Stimulated activated naive CD8-positive, alpha-beta T cell treated with anti-CD3 and anti-CD28 coated beads, Interleukin-15, amount 100 ng/mL, for 72 hours (primary cell): Measurements from ENCODE around the gene EEF1AKMT1.
A peak's percentile ranks its signal among the peaks of the same experiment; 100 is the strongest.

Experiments
- ATAC-seq: fragments of 150-1000 bp; cut with Tn5 transposase; 2 replicates; pipeline ENCODE4 v1.10.0; 2021; ENCODE audit warnings: mild to moderate bottlenecking, moderate library complexity
- DNase-seq, 2 donors: peaks; one replicate each; pipeline ENCODE4 v3.0.0; 2021 to 2022
- H3K27ac Mint-ChIP-seq, 2 donors: one replicate each; pipeline ENCODE4 v1.8.0; 2022; ENCODE audit warnings: mild to moderate bottlenecking in 2 of 2, mixed read lengths in 2 of 2, moderate library complexity in 2 of 2
- H3K27me3 Mint-ChIP-seq: one replicate; pipeline ENCODE4 v1.8.0; 2022; ENCODE audit warnings: mixed read lengths
- H3K4me1 Mint-ChIP-seq: one replicate; pipeline ENCODE4 v1.8.0; 2022; ENCODE audit warnings: mild to moderate bottlenecking, mixed read lengths
- H3K4me3 Mint-ChIP-seq, 2 donors: one replicate each; pipeline ENCODE4 v1.8.0; 2022; ENCODE audit warnings: mild to moderate bottlenecking in 2 of 2, mixed read lengths in 2 of 2, moderate library complexity in 1 of 2
- H3K9me3 Mint-ChIP-seq, 2 donors: one replicate each; pipeline ENCODE4 v1.8.0; 2022; ENCODE audit warnings: mixed read lengths in 2 of 2

Gene EEF1AKMT1

DNA sequence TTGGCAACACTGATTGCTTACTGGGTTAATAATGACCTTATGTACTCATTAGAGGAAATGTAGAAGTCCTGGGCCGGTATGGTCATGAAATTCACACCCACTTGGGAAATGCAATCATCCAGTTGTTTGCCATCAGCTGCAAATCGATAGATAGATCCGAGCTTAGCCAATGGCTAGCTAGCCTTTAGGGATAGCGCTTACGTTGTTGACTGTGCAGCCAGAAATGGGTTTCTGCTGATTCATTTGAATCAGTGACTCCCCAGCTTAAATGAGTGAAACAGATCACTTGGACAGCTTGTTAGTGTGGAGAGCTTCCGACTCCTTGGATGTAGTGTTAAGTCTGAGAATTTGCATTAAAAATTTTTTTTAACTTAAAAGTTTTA is 58.4 kb downstream of the EEF1AKMT1 start:
- Mint-ChIP-seq H3K27ac (no peak overlapping the region), H3K9me3 (no peaks in the 10 kb centered on the region), H3K4me3 (no peak overlapping the region), H3K27me3 (peaks cover 42% of the 10 kb centered on the region), H3K4me1 (peaks cover 14% of the 10 kb centered on the region)
- DNase-seq (no peak), ATAC-seq (no peak)

DNA sequence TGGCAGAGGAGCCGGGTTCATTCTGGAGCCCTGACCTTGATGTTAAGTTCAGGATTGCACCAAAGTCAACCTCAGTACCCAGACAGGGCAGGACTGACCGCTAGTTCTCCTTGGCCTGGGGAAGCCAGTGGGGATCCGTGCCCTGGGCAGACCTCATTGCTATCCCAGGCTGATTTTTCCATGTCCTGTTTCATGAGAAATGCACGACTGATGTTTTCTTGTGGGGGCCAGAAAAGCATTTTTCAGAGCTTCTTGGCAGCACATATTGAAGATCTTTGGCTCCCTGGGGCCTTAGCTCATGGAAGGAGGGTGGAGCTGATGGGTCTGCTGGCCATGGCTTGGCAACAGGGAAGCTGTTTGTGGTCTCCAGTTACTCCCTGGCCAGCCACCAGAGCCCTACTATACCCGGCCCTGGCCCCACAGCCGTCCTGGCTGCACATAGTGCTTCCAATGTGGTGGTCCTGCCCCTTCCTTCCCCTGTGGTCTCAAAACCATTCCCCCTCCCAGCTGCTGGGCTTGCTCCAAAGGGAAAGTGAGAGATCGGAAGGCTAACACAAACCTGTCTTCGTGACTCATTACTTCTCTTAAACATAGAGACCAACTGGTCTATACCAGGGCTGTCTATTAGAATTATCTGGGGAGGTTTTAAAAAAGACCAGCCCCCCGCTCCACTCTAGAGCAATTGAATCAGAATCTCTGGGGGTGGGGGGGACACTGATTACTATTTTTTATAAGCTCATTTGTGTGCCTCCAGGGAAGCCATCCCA is 59.0 kb downstream of the EEF1AKMT1 start:
- Mint-ChIP-seq H3K27ac (no peak overlapping the region), H3K4me3 (no peak overlapping the region), H3K9me3 (no peaks in the 10 kb centered on the region), H3K27me3 (peaks cover 42% of the 10 kb centered on the region), H3K4me1 (peaks cover 14% of the 10 kb centered on the region)
- DNase-seq, result no peak
- no peak for ATAC-seq

DNA sequence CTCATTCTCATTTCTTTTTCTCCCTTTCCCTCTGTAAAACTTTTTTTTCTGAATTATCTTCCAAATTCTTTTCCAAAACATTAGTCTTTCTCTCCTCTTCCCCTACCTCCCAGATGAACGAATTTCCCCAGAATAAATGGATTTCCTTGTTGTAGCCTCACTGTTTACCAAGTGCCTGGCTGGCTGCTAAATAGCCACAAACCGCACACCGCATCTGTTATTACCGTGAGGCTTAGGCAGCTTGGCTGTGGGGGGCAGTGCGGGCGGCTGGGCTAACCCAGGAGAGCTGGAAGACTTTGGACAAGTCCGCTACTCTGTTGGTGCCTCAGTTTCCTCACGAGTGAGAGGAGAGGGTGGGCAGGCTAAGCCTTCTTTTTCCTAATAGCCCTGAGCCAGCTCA is 59.6 kb downstream of the EEF1AKMT1 start:
- Mint-ChIP-seq H3K9me3 (no peaks in the 10 kb centered on the region), H3K4me1 (peaks cover 14% of the 10 kb centered on the region), H3K27me3 (peaks cover 42% of the 10 kb centered on the region), H3K4me3 (no peak overlapping the region), H3K27ac (no peak overlapping the region)
- DNase-seq (no peak), ATAC-seq (no peak)

DNA sequence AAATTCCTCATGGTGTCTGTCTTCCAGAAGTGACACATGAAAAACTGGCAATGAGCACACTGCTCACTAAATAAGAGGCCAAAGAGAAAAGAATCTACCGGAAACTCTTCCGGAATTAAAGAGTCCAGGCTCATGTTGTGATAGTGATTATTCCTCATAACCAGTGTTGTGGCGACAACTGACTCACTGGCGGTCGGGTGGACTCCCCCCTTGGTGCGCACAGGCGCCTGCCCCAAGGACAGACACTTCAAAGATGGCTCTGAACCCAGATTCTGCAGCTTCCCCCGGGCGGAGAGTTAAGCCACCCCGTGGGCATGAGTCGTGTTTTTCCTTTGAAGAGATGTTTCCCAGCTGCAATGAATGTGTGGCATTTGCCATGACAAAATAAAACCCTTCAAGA is 60.0 kb downstream of the EEF1AKMT1 start:
- no peak overlapping the region for H3K4me3 Mint-ChIP-seq
- ATAC-seq, result no peak
- H3K27ac Mint-ChIP-seq, result no peak overlapping the region
- no peaks in the 10 kb centered on the region for H3K9me3 Mint-ChIP-seq
- peaks cover 14% of the 10 kb centered on the region for H3K4me1 Mint-ChIP-seq
- DNase-seq, result no peak
- peaks cover 42% of the 10 kb centered on the region for H3K27me3 Mint-ChIP-seq

DNA sequence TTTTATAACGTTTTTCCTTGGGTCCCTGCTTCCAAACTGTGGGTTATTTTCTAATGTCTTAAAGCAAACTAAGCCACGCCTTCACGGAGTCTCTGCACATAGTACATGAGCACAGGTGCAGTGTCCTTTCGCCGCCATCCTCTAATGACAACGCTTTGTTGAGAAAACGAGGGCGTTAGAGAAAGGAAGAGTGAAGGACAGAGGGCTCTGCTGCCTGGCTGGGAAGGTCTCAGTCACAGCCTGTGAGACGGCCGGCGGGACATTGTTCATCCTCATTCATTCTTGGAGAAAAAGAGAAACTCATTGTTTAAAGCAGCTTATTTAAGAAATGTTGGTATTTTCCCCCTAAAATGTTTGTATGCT is 60.8 kb downstream of the EEF1AKMT1 start:
- DNase-seq (no peak), ATAC-seq (no peak)
- Mint-ChIP-seq H3K27me3 (peaks cover 42% of the 10 kb centered on the region), H3K9me3 (no peaks in the 10 kb centered on the region), H3K4me1 (peaks cover 14% of the 10 kb centered on the region), H3K27ac (peak overlapping the region in 1 of 2 donors; percentile 10), H3K4me3 (peak overlapping the region in 1 of 2 donors; percentile 43)

DNA sequence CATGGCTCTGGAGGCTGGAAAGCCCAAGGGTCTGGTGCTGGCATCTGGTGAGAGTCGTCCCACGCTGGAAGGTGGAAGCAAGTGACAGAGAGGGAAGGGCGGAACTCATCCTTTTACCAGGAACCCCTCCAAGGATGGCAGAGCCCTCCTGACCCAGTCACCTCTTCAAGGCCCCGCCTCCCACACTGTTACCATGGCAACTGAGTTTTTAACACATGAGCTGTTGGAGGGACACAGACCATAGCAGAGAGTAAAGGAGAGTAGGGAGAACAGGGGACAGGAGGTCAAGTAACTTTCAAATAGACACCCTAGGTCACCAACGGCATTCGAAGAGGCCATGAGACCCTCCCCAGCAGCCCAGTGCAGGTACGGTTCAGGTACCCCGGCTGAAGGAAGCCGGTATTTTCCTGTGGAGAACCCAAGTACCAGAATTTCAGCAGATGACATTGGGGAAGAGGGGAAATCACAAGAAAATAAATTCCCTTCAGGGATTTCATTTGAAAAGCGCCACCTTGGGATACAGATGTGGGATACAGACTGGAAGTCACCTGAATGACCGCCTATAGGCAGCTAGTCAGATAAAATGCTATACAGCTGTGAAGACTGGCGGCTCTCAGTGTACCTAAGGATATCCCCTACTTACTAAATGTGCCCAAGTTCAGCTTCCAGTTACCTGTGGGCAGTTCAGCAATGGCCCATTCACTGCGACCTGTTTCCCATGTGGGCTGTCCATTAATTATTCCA is 62.3 kb downstream of the EEF1AKMT1 start:
- no peak for ATAC-seq
- H3K27ac Mint-ChIP-seq, result no peak overlapping the region
- no peak for DNase-seq

DNA sequence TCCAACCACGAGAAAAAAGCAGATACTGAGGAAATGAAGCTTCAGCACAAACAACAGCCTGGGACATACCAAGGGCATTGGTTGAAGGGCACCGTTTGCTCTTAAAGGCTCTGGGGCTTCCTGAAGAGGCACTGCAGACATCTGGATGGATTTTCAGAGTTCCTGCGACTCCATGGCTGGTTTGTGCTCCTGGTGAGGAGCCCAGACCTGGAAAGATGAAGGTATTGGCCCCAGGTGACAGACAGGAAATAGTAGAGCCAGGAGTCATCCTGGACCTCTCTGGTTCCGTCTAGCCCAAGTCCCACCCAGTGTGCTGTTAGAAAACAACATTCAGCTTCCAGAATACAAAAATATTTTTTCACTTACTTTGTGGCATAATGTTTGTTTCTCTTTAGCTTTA is 64.0 kb downstream of the EEF1AKMT1 start:
- DNase-seq (no peak), ATAC-seq (no peak)
- H3K4me1 Mint-ChIP-seq, result peaks cover 14% of the 10 kb centered on the region
- H3K27me3 Mint-ChIP-seq, result peaks cover 40% of the 10 kb centered on the region
- no peaks in the 10 kb centered on the region for H3K9me3 Mint-ChIP-seq
- H3K4me3 Mint-ChIP-seq, result no peak overlapping the region
- no peak overlapping the region for H3K27ac Mint-ChIP-seq

More for the DNA sequence above, 62.3 kb downstream of the EEF1AKMT1 start:
- Mint-ChIP-seq H3K9me3 (no peaks in the 10 kb centered on the region), H3K4me3 (no peak overlapping the region), H3K27me3 (peaks cover 42% of the 10 kb centered on the region), H3K4me1 (peaks cover 14% of the 10 kb centered on the region)

DNA sequence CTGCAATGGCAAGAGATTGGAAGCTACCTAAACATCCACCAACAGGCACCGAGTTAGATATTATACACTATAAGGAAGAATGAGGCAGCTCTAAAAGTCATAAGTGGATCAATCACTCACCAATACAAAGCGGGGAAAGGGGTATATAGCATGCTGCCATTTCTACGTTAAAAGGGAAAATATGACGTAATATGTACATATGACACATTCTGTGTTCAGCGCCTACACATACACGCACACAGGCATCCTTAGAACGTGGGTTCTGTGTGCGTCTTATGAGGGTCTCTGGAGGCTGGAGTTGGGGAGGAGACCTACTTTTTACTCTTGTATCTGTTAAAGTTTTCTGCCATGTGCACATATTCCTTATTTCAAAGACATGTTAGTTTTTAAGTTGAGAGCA is 64.4 kb downstream of the EEF1AKMT1 start:
- no peaks in the 10 kb centered on the region for H3K9me3 Mint-ChIP-seq
- no peak for ATAC-seq
- no peak overlapping the region for H3K4me3 Mint-ChIP-seq

DNA sequence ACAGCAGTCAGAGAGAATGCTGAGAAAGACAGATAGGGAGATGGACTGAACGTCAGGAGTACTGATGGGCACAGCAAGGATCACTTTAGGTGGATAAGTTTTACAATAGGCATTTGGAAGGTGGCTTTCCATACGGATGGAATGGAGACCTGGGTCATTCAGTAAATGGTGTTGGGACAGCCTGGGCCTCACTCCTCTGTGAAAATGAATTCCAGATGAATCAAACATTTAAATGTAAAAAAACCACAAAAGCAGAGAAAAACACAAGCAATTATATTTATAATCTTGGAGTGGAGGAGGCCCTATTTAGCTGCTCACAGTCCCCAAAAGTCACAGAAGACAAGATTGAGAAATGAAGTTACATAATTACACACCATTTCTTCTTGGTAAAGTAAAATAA is 65.5 kb downstream of the EEF1AKMT1 start:
- Mint-ChIP-seq H3K27ac (no peak overlapping the region), H3K4me1 (peaks cover 11% of the 10 kb centered on the region), H3K27me3 (peaks cover 24% of the 10 kb centered on the region), H3K9me3 (no peaks in the 10 kb centered on the region), H3K4me3 (no peak overlapping the region)
- DNase-seq (no peak), ATAC-seq (no peak)

More for the DNA sequence above, 64.4 kb downstream of the EEF1AKMT1 start:
- Mint-ChIP-seq H3K4me1 (peaks cover 14% of the 10 kb centered on the region), H3K27me3 (peaks cover 36% of the 10 kb centered on the region), H3K27ac (no peak overlapping the region)
- DNase-seq, result no peak

DNA sequence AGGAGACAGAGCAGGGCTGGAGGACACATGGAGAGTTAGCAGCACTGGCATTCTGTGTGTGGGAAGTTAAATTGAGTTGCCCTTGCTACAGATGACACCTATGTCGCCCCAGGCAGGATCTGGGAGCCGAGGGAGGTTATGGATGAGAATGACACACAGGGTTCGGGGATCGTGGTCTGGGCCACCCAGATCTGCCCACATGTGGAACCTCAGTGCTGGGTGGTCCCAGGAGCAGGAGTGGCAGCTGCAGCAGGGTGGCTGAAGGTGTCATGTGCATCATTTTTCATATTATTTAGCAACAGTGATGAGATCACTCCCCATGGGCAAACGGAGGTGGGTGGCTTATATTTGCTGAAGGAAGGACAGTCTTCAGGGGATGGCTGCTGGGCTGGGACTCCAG is 67.1 kb downstream of the EEF1AKMT1 start:
- H3K4me1 Mint-ChIP-seq, result peaks cover 11% of the 10 kb centered on the region
- no peak overlapping the region for H3K27ac Mint-ChIP-seq
- DNase-seq (no peak), ATAC-seq (no peak)
- H3K9me3 Mint-ChIP-seq, result no peaks in the 10 kb centered on the region
- no peak overlapping the region for H3K4me3 Mint-ChIP-seq
- peaks cover 9% of the 10 kb centered on the region for H3K27me3 Mint-ChIP-seq

DNA sequence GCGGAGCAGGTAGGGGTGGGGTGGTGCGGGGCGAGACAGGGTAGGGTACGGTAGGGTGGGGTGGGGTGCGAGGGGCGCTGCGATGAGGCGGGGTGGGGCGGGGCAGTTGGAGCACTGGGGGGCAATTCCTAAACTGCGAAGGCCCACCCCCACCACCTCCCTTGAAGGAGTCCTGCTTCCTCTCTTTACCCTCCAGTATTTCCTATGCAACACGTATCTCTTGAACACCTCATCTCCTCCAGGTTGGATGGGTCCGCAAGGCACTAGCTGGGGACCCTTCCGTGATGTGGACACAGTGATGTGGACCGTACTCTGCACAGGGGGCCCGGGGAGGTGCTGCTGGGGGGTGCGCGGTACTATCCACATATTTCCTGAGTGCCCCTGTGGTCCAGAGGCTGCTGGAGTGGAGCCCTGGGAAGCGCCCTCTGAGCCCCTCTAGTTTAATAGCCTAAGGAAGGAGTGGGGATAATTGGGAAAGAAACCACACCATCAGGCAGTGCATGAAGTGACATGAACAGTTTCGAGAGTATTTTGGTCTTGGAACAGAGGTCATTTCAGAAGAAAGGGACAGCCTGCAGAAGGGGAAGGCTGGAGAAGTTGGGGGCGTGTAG is 69.2 kb downstream of the EEF1AKMT1 start:
- H3K4me1 Mint-ChIP-seq, result peaks cover 11% of the 10 kb centered on the region
- H3K9me3 Mint-ChIP-seq, result no peaks in the 10 kb centered on the region
- ATAC-seq (peak; percentile 3), DNase-seq (no peak)
- H3K4me3 Mint-ChIP-seq, result peak overlapping the region; percentile 65 to 71
- H3K27ac Mint-ChIP-seq, result peak overlapping the region; percentile 35 to 70
- peaks cover 14% of the 10 kb centered on the region for H3K27me3 Mint-ChIP-seq

DNA sequence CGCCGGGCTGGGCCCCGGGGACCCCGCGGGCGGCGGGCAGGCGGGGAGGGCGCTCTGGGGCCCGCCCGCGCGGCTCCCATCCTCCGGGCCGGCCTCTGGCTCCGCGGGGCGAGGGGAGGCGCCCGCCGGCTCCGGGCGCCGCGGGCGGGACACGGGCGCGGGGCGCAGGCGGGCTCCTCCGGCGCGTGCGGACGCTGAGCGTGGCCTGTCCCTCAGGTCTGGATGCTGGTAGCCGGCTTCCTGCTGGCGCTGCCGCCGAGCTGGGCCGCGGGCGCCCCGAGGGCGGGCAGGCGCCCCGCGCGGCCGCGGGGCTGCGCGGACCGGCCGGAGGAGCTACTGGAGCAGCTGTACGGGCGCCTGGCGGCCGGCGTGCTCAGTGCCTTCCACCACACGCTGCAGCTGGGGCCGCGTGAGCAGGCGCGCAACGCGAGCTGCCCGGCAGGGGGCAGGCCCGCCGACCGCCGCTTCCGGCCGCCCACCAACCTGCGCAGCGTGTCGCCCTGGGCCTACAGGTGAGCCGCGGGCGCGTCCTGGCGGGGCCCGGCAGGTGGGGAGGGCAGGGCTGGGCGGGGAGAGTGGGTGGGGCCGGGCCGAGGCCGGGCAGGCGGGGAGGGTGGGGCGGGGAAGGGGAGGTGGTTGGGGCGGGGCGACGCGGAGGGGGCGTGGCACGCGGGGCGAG is 69.8 kb downstream of the EEF1AKMT1 start:
- Mint-ChIP-seq H3K4me3 (peak overlapping the region in 1 of 2 donors; percentile 71), H3K9me3 (no peaks in the 10 kb centered on the region), H3K27me3 (peaks cover 14% of the 10 kb centered on the region), H3K27ac (no peak overlapping the region), H3K4me1 (peaks cover 11% of the 10 kb centered on the region)
- ATAC-seq (peak; percentile 92), DNase-seq (peak; percentile 84 to 87)

DNA sequence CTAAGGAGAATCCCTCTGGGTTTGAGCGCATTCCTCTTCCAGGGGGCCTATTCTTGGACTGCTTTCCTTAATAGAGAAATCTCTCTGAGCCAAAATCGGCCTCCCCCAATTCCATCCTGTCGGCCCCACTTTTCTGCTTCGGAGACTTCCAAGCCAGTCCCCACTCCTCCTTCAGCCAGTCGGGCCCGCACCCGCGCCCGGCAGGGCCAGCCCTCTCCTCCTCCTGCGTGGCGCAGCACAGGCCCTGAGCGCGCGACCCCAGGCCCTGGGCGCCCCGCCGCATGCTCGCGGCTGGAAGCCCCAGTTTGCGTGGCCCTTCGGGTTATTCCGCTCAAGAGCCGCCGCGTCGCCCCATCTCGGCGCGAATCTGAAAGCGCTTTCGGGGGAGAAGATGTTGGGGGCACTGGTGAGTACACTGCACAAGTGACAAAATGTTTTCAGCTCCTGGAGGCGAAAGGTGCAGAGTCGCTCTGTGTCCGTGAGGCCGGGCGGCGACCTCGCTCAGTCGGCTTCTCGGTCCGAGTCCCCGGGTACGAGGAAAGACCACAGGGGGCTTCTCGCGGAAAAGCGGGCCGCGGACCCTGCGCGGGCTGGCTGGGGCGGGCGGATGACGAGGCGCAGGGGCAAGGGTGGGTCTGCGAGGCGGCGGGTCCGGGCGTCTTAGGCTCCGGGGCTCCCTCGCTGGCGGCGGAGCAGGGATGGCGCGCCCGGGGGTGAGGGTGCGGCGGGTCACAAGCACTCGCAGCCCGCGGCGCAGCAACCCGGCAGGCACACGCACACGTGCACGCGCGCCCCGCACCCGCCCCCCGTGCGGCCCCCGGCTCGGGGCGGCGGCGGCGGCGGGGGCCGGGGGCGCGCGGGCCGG is 70.6 kb downstream of the EEF1AKMT1 start, which contains the start of gene IL17D:
Gene IL17D, plus strand, starts transcription at position 785 of the 865 bp plus-strand sequence. CDS start 303 bp downstream, outside the sequence.
- H3K9me3 Mint-ChIP-seq, result no peaks in the 10 kb centered on the region
- H3K27me3 Mint-ChIP-seq, result peaks cover 14% of the 10 kb centered on the region
- peak within 1 kb of the TSS; percentile 95 to 97 for H3K4me3 Mint-ChIP-seq
- H3K27ac Mint-ChIP-seq, result peak within 1 kb of the TSS; percentile 94
- ATAC-seq, result peak; percentile 53
- H3K4me1 Mint-ChIP-seq, result peaks cover 11% of the 10 kb centered on the region
- peak; percentile 43 to 60 for DNase-seq

DNA sequence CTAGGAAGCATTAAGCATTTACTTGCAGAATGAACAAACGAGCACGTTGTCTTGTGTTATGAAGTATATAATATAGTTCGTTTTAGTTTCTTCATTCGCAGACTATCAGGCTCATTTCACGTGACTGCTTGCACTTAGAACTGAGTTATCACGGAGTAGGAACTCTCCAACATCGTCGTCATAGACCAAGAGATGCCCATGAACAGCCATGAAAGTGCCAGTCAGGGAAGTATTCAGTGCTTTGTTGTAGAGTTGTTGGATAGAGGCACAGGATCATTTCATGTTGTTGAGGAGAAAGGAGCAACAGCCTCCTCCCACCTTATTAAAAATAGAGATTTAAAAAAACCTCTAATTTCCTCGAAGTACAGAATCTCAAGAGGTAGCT is 71.2 kb downstream of the EEF1AKMT1 start:
- peak overlapping the region; percentile 94 for H3K27ac Mint-ChIP-seq
- DNase-seq, result no peak

DNA sequence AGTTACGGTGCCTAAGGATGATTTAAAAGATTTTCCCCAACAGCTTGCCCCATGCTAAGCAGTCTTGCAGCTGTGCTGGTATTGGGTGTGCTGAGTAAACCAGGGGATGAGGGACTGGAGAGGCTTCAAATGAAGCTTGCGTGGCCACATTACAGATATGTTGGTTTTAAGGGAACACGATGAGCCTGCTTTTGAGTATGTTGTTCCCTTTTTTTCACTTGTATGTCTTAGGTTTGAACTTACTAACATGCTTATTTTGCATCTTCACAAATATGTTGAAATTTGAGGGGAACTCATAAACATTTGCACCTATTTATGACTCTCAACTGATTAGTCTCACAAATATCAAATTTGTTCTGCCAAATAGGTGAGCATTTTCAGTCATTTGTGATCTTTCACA is 72.3 kb downstream of the EEF1AKMT1 start:
- Mint-ChIP-seq H3K9me3 (no peaks in the 10 kb centered on the region), H3K4me3 (no peak overlapping the region), H3K27ac (no peak overlapping the region), H3K4me1 (peaks cover 11% of the 10 kb centered on the region), H3K27me3 (peaks cover 14% of the 10 kb centered on the region)
- ATAC-seq (no peak), DNase-seq (no peak)

More for the DNA sequence above, 71.2 kb downstream of the EEF1AKMT1 start:
- Mint-ChIP-seq H3K4me3 (peak overlapping the region; percentile 95 to 97), H3K4me1 (peaks cover 11% of the 10 kb centered on the region), H3K9me3 (no peaks in the 10 kb centered on the region), H3K27me3 (peaks cover 14% of the 10 kb centered on the region)
- no peak for ATAC-seq
